GM19023 (cell line): ENCODE data around the gene NCF1.
"Not testable (repeated sequence)": the region's sequence is repeated elsewhere in the genome, so short reads cannot be mapped to it uniquely, and the experiment has no call there.

Experiments used
- ATAC-seq: cut with Tn5 transposase; IDR thresholded peaks from one replicate; pipeline ENCODE4 v1.9.1; 2021; ENCODE audit warnings: mild to moderate bottlenecking, moderate library complexity; ENCODE audit not compliant: unreplicated experiment

The NCF1 gene

DNA sequence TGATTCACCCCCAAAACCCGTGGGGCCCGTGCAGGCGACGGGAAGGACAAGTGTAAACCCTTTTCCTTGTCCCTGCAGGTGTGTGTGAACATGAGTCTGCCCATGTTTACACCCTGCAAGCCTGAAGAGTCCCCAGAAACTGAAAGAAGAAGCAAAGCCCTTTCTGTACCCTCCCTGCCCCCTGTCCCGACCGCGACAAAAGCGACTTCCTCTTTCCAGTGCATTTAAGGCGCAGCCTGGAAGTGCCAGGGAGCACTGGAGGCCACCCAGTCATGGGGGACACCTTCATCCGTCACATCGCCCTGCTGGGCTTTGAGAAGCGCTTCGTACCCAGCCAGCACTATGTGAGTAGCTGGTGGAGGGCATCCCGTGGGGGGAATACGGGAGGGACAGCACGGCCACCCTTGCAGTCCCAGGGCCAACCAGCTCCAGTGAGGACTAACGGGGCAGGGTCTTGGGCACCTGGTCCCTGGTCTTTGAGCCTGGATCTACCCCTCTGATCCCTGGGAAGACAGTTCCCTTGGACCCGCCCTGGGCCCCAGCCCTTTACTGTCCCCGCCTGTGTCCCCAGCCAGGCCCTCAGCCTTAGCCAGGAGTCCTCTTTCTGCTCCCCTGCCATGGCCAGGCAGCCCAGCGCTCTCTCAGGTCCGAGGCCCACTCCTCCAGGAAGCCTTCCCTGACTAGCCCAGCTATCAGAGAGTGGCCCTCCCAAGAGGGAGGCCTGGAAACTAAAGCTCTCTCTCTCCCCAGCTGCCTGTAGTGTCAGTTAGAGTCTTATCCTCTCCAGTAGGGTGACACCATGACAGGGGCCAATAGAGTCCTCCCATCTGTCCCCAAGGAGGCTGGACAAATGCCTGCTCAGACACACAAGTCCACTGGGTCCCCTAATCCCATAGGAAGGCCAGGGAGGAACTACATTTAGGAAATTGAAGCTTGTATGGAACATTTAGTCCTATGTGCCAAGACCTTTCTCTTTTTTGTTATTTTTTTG lies at the start of gene NCF1:
Gene NCF1, plus strand, starts transcription at position 252 of the 991 bp plus-strand sequence. Its CDS starts 21 bp downstream, at position 273.
- ATAC-seq: peak; percentile 82

DNA sequence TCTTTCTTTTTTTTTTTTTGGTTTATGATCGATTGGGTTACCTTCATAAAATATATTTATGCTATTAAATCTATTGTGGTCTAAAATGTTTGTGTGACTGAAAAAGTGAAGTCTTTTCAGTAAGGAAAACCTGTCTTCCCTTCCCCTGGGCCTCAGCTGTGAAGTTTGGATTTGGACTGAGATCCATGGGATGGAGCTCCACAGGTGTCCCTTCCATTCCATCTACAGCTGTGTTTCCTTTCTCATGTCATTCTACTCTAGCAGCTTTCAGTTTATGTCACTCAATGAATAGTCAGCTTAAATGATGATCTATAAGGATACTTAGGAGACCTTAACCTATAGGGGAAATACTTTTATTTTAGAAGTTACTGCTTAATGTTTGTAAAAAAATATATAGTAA lies 48.0 kb upstream of the NCF1 start:
- no peak for ATAC-seq

DNA sequence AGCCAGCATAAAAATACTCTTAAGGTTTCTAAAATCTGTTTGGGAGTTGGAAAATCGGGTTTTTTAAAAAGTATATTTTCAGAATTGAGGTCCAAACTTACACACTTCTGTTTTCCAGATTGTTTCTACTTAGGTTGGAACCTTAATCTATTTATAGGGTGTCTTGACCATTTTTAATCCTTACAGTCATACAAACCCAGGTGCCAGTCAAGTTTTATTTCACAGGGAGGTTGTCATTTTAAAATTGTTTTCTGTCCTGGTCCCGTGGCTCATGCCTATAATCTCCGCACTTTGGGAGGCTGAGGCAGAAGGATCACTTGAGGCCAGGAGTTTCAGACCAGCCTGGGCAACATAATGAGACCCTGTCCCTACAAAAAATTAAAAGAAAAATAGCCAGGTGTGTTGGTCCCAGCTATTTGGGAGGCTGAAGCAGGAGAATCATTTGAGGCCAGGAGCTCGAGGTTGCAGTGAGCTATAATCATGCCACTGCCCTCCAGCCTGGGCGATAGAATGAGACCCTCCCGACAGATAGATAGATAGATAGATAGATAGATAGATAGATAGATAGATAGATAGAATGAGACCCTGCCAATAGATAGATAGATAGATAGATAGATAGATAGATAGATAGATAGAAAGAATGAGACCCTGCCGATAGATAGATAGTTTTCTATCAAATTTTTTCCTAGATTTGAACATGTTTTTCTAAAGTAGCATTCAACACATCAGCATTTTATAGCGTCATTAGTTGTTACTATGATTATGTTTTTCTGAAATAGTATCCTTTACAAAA lies 47.3 kb upstream of the NCF1 start:
- no peak for ATAC-seq

DNA sequence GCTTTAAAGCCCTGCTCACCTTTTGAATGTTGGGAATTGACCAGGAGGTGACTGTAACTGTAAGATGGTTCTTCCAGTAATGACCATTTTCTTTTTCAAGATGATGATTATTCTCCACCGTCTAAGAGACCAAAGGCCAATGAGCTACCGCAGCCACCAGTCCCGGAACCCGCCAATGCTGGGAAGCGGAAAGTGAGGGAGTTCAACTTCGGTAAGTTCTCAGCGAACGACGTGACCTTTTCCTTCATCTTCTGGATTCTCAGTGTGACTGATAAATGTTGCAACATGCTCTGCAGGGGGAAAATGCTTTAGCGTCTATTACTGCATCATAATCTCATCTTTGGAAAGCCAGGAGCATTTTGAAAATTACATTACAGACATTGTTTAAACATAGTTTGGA lies 45.1 kb upstream of the NCF1 start:
- ATAC-seq: not testable (repeated sequence)

DNA sequence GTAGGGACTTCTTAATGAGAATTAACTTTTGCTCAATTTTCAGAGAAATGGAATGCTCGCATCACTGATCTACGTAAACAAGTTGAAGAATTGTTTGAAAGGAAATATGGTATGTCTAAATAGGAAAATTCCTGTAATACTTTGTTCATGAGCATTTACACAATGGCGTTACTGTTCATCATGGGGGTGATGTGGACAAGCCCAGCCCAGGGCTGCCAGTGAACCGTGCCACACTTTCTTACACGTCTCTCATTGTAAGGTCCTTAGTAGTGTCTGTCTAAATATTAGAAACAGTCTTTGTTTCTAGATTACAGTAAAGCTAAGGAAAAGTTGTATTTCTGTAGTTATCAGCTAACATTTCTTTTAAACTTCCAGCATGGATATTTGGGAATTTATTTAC lies 43.6 kb upstream of the NCF1 start:
- not testable (repeated sequence) for ATAC-seq

DNA sequence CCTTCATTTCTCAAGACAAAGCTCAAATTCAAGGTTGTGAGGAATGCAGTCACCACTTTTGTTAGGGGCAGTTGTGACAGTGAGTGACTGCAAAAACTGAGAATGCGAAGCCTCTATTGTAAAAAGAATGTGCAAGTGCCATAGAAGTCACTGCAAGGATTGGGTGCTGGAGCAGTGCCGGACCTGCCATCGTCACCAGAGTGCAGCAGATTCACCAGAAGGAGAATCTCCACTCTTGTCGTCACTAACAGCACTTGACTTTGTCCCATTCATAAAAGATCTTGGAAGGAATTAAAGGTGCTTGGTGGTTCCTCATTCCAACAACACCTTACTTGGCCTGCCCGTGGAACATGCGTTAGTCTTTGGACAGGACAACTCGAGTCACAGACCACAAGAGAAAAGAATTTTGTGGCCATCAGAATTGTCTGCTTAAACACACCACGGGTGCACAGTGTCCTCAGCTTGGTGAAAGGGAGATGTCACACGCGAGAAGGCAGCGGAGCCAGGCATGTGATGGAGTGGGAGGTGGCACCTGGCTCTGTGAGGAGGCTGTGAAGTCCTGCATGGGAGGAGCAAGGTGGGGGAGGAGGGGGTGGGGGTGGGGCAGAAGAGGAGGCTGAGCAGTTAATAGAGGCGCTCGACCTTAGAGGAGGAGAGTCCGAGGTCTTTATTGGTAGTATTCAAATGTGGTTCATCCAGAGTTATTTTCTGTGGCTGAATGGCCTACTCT lies 33.7 kb upstream of the NCF1 start:
- ATAC-seq: not testable (repeated sequence)

DNA sequence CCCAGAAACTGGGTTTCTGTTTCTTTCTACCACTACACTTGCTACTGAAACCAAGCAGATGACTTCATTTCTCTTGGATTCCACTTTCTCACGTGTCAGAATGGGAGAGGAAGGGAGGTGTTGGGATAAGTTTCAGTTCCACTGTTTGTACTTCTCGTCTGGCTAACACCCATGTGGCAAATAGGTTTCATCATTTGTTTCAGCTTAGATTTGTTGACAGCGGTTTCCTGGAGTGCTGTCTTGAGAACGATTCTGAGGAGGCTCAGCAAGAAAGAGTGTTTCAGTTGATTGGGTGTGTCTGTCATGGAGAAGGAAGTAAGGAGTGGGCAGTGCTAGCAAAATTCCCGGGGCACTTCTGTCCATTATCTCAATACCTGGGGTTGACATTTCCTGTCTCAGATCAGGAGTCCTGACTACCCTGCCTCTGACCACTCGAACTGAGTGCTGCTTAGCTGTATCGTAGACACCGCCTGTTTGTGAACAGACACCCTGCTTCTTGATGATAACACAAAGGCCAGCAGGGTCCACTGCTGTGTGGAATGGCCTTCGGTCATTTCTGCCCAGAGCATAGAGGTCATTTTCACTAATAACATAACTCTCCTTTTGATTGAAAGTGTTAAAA lies 29.8 kb upstream of the NCF1 start:
- ATAC-seq: not testable (repeated sequence)

DNA sequence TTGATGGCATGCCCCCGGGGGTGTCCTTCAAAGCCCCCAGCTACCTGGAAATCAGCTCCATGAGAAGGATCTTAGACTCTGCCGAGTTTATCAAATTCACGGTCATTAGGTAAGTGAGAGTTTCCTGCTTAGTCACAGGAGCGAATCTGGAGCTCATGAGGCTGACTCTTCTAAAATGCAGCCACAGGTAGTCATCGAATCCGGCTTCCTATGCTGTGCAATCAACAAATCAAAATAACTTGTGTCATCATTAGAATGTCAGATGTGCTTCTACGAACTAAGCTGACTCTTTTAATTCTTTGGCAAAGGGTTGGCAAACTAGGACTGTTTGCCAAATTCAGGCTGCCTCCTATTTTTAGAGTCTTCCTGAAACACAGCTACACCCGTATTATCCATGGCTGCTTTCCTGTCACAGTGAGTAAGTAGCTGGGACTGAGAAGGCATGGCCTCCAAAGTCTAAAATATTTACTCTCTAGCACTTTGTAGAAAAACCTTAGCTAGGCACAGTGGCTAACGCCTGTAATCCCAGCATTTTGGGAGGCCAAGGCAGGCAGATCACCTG lies 19.8 kb upstream of the NCF1 start:
- not testable (repeated sequence) for ATAC-seq

DNA sequence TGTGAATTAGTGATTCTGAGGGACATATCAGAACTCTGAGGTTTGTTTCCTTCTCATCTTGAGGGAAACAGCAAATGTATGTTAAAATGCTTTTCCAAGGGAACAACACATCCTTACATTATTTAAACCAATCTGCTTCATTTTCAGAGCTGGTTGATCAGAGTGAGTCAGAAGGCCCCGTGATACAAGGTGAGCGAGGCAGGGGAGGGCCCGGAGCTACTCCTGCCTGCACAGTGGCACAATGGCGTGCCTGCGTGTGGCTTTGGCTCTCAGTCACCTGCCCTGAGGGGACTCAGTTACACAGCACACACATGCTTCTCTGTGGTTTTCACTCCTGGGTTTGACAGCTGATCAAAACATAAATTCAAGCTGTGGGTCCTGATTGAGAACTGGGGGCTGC lies 17.1 kb upstream of the NCF1 start:
- ATAC-seq: not testable (repeated sequence)

DNA sequence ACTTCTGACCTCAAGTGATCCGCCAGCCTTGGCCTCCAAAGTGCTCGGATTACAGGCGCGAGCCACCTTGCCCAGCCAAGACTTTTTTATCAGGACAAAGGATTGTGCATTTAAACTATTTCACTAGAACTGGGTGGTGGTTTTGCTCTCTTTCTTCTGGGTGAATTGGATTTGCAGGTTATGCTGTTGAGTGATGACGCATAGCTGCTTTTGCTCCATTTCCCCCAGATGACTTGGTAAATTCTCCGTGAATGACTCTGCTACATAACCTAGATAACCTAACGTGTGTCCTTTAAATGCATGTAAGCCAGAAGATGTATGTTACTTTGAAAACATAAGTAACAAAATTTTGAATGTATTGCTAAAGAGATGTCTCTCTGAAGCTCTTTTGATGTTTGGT lies 15.5 kb upstream of the NCF1 start:
- ATAC-seq: not testable (repeated sequence)

DNA sequence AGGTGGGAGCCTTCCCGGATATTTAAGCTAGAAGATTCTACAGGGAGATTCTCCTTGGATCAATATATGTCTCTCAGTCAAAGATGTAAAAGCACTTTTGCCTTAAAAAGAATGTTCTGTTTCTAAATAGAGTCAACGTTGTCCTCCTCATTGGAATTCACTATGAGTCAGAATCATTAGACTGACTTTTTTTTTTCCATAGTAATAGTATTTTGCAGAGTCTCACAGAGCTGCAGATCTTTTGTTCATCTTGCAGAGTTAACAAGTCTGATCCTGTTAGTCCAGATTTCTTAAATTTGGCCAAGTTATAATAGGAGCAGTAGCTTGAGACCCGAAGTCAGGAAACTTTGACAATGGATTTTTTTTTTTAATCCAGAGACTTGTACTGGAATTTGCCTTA lies 14.8 kb upstream of the NCF1 start:
- not testable (repeated sequence) for ATAC-seq

DNA sequence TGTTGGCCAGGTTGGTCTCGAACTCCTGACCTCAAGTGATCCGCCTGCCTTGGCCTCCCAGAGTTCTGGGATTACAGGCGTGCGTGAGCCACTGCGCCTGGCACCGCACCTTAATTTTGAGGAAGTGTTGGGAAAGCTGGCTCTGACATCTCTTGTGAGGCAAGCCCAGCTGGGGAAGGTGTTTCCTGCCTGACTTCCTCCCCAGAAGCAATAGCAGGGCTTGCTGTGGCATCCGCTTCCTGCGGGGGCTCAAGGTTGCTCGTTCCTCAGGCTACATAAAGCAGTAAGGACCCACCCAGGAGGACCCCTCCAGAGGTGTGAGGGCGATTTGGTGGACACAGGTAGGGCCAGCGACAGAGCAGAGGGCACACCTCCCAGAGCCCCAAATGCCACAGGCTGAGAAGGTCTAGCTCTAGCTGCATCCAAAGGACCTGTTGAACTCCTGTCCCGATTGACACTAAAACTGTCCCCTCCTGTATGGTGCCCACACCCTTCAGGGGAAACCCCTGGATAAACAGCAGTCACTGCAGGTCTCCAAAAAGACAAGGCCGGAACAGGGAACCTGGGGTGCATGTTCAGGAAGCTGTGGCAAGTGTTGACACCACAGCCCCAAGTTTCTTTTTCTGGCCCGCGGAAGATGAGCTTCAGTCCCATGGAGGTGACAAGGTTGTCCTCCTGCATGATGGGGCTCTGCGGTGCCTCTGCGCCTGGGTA lies 8.4 kb upstream of the NCF1 start:
- not testable (repeated sequence) for ATAC-seq

DNA sequence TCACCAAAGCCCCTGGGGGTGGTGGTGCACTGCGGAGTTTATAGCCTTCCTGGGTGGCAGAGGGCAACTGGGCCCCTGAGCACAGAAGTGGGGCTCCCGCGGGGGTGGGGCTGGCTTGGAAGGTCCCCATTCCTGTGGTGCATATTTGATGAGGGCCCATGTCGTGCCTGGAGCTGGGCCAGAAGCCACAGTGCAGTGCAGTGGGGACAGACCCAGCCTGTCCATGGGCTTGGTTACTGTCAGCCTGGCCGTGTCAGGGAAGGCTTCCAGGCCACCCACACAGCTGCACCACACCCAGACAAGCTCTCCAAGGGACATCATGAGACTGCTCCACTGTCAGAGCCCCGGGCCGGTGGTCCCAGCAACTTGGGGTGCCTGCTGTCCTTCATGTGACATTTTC lies 7.3 kb upstream of the NCF1 start:
- ATAC-seq: peak; percentile 38

DNA sequence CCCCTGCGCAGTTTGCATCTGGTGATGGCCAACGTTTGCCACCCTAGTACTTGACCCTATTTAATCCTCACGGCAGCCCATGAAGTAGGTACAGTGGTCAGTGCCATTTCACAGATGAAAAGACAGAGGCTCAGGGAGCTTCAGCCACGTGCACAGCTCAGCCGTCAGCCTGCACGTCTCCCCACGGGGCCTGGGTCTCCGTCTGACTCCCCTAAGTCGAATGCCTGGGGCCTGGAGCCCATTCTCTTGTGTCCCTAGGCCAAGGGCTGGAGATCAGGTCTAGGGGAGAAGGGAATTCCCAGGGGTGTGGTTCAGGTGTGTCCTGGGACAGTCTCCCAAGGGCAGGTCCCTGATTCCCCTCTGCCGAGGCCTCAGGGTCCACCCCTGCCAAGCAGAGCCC lies 6.8 kb upstream of the NCF1 start:
- not testable (repeated sequence) for ATAC-seq

DNA sequence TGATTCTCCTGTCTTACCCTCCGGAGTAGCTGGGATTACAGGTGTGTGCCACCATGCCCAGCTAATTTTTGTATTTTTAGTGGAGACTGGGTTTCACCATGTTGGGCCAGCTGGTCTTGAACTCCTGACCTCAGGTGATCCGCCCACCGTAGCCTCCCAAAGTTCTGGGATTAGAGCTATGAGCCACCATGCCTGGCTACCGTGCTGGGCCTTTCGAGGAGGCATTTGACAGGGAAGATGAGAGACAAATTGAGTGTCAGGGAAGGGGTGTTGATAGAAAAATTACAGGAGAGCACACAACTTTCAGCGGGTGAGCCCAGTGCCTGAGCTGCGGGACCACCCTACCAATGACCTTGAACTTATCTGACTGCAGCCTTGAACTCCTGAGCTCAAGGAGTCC lies 3.7 kb upstream of the NCF1 start:
- ATAC-seq: not testable (repeated sequence)

DNA sequence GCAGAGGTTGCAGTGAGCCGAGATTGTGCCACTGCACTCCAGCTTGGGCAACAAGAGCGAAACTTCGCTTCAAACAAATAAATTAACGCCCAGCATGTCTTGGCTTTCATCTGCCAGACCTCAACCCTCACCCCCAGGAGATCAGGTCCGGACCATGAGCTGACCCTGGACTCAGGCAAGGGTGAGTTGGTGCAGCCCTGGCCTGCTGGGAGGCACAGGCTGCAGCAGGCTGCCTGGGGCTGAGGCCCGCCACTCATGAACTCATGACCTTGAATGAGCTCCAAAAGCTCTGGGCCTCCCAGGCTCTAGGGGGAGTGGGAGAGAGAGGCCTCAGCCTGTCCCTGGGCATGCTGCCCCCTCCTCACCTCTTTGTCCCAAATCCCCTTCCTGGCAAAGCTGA lies 1.7 kb upstream of the NCF1 start:
- ATAC-seq: not testable (repeated sequence)

DNA sequence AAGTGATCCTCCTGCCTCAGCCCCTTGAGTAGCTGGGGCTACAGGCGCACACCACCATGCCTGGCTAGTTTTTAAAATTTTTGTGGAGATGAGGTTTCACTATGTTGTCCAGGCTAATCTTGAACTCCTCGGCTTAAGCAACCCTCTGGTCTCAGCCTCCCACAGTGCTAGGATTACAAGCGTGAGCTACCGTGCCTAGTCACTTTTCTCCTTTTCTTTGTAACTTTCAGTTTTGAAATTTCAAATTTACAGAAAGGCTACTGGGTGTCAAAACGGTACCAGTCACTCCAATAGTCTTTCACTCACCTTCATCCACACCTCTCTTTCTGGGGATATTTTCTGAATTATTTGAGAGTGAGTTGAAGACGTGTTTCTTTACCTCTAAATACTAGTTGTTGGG lies 1.3 kb downstream of the NCF1 start:
- peak; percentile 42 for ATAC-seq

DNA sequence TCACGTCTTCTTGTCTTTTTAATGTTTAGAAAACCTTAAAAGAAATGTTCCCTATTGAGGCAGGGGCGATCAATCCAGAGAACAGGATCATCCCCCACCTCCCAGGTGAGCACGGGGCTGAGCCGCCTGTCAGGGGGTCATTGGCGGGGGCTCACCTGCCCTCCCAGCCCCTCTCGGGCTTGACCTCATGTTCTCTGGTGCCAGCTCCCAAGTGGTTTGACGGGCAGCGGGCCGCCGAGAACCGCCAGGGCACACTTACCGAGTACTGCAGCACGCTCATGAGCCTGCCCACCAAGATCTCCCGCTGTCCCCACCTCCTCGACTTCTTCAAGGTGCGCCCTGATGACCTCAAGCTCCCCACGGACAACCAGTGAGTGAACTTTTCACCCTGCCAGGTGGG lies 5.2 kb downstream of the NCF1 start:
- not testable (repeated sequence) for ATAC-seq

DNA sequence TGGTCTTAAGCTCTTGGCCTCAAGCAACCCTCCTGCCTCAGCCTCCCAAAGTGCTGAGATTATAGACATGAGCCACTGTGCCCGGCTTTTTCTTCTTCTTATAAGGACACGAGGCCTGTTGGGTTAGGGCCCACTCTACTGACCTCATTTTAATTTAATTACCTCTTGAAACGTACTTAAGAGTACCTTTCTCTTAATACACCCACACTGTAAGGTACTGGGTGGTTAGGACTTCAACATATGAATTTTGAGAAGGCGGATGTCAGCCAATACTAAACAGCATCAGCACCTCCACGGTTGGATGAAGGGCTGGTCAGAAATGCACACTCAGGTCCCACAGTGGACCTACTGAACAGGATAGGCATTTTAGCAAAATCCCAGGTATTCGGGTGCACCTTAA lies 7.9 kb downstream of the NCF1 start:
- ATAC-seq: not testable (repeated sequence)

DNA sequence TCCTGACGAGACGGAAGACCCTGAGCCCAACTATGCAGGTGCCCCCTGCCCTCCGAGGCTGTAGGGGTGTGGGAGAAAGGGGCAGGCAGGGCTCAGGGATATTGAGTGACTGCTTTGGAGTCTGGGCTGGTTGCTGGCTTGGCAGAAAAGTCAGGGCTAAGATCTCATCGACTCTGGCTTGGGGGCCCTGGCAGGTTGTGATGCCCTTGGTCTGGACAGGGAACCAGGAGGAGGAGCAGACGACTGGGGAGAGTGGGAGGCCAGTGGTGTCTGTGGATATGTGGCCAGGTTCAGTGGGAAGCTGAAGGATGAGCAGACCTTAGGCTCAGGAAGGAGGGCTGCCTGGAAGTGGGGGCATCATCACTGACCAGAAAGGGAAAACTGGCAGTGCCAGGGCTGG lies 9.8 kb downstream of the NCF1 start:
- not testable (repeated sequence) for ATAC-seq
